Measurements from ENCODE around the gene BCL11A. TPM values are rescaled to one million over a fixed set of nuclear protein-coding genes. Genes with fewer than 3 reads are reported as not detected.

BCL11A gene
- total RNA-seq, 1 donor from 2014 or later, result 46.2 TPM

DNA sequence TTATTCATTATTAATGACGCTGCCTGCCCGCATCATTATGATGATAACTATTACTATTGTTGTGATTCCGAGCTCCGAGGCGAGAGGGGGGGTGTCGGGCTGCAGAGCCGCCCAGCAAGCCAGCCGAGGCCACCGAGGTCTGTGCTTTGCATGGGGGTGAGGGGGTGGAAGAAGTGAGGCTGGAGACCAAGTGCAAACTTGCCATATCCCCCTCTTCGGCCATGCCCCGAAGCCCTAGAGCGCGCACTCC lies 3.6 kb downstream of the BCL11A start:
- H3K4me3 Mint-ChIP-seq (ENCODE audit: low read depth), result peak overlapping the region; percentile 94
- no peaks in the 10 kb centered on the region for H3K9me3 Mint-ChIP-seq (ENCODE audit: low read depth)
- DNase-seq (ENCODE audit: low spot score, unreplicated experiment), result no peak
- no peak for TF ChIP-seq CTCF (IDR thresholded peaks at IDR 0.05; ENCODE audit: unreplicated experiment)
- peaks cover 28% of the 10 kb centered on the region for H3K4me1 Mint-ChIP-seq (ENCODE audit: low read depth)
- H3K36me3 Mint-ChIP-seq (ENCODE audit: insufficient read depth), result peaks cover 10% of the 10 kb centered on the region
- peaks cover 4% of the 10 kb centered on the region for H3K27me3 Mint-ChIP-seq
- peak overlapping the region; percentile 87 for H3K27ac Mint-ChIP-seq

DNA sequence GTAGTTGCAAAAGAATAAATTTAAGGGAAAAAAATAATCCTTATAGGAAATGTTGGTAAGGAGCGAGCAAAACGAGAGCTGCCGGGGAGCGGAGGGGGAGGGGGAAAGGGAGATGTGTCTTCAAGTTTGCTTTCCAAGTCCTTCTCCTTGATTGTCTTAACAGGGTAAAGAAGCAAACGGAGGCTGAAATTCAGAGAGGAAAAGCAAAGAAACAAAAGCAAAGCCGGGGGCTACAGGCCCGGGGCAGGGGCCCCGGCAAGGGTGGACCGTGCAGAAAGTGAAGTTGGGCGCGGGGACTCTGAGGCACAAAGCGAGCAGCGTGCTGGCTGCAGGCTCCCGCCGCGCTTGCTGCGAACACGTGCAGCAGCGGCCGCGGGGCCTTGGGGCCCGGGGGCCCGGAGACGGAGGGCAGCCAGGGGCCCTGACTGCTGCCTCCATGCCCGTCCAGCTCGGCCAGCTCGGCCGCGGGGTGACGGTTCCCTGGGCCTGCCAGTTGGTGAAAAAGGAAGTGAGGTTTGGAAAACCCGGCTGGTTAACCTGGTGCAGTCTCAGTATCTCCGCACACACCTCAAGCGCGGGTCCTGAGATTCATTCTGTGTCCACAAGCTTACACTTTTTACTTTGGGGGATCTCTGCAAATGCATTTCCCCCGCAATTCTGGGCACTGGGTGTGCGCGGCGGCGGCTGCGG lies 4.1 kb downstream of the BCL11A start:
- peak overlapping the region; percentile 94 for H3K4me3 Mint-ChIP-seq (ENCODE audit: low read depth)
- H3K27ac Mint-ChIP-seq, result peak overlapping the region; percentile 89
- H3K4me1 Mint-ChIP-seq (ENCODE audit: low read depth), result peaks cover 28% of the 10 kb centered on the region
- no peak for TF ChIP-seq CTCF (IDR thresholded peaks at IDR 0.05; ENCODE audit: unreplicated experiment)
- DNase-seq (ENCODE audit: low spot score, unreplicated experiment), result no peak
- peaks cover 4% of the 10 kb centered on the region for H3K27me3 Mint-ChIP-seq
- H3K9me3 Mint-ChIP-seq (ENCODE audit: low read depth), result no peaks in the 10 kb centered on the region
- H3K36me3 Mint-ChIP-seq (ENCODE audit: insufficient read depth), result peaks cover 15% of the 10 kb centered on the region

GRCh38 chr2:60548845-60549237 lies 4.6 kb downstream of the BCL11A start:
- Mint-ChIP-seq H3K9me3 (ENCODE audit: low read depth) (no peaks in the 10 kb centered on the region), H3K4me1 (ENCODE audit: low read depth) (peaks cover 28% of the 10 kb centered on the region), H3K36me3 (ENCODE audit: insufficient read depth) (peaks cover 18% of the 10 kb centered on the region), H3K27me3 (peaks cover 4% of the 10 kb centered on the region), H3K4me3 (ENCODE audit: low read depth) (peak overlapping the region; percentile 94), H3K27ac (peak overlapping the region; percentile 89)
- no peak for TF ChIP-seq CTCF (IDR thresholded peaks at IDR 0.05; ENCODE audit: unreplicated experiment)
- no peak for DNase-seq (ENCODE audit: low spot score, unreplicated experiment)

DNA sequence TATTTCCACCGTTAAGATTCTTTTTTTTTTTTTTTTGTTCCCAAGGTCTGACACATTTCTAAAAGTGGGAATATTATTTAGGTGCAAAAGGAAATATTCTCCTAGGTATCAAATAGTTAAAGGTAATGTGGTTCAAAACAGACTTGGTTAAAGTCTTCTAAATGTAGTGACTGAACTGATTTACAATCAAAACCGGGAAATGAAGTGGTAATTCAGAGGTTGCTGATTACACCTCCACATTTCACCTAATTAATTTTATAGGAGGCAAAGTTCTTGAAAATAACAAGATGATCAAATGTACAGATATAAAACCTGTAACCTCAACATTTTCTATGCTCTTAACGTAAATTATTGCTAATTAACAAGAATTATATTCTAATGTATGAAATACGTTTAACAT lies 5.1 kb downstream of the BCL11A start:
- H3K4me3 Mint-ChIP-seq (ENCODE audit: low read depth), result peak overlapping the region; percentile 94
- peaks cover 28% of the 10 kb centered on the region for H3K4me1 Mint-ChIP-seq (ENCODE audit: low read depth)
- DNase-seq (ENCODE audit: low spot score, unreplicated experiment), result no peak
- TF ChIP-seq CTCF (IDR thresholded peaks at IDR 0.05; ENCODE audit: unreplicated experiment), result no peak
- H3K36me3 Mint-ChIP-seq (ENCODE audit: insufficient read depth), result peaks cover 18% of the 10 kb centered on the region
- H3K27me3 Mint-ChIP-seq, result peaks cover 4% of the 10 kb centered on the region
- H3K27ac Mint-ChIP-seq, result no peak overlapping the region
- no peaks in the 10 kb centered on the region for H3K9me3 Mint-ChIP-seq (ENCODE audit: low read depth)

- no peak overlapping the region for H3K27ac Mint-ChIP-seq
- H3K9me3 Mint-ChIP-seq (ENCODE audit: low read depth), result no peaks in the 10 kb centered on the region
- TF ChIP-seq CTCF (IDR thresholded peaks at IDR 0.05; ENCODE audit: unreplicated experiment), result no peak
- no peak overlapping the region for H3K4me3 Mint-ChIP-seq (ENCODE audit: low read depth)
- peaks cover 4% of the 10 kb centered on the region for H3K27me3 Mint-ChIP-seq
- no peak for DNase-seq (ENCODE audit: low spot score, unreplicated experiment)
- H3K36me3 Mint-ChIP-seq (ENCODE audit: insufficient read depth), result peaks cover 21% of the 10 kb centered on the region
- H3K4me1 Mint-ChIP-seq (ENCODE audit: low read depth), result peaks cover 31% of the 10 kb centered on the region
Measured at GRCh38 chr2:60547841-60548240, 5.6 kb downstream of the BCL11A start.

Measured in progenitor cell of endocrine pancreas (in vitro differentiated cells).